Activated naive CD4-positive, alpha-beta T cell treated with anti-CD3 and anti-CD28 coated beads for 36 hours (primary cell): ENCODE results near the gene SDF4. TPM values are rescaled to one million over a fixed set of nuclear protein-coding genes. Genes with fewer than 3 reads are reported as not detected.
A peak's percentile ranks its signal among the peaks of the same experiment; 100 is the strongest.

Experiments
- CTCF ChIA-PET: fragments of 350-600 bp; sonication (Branson Sonifier 250); formaldehyde crosslinking; loops from one replicate; lab custom pipeline; 2021; ENCODE audit warnings: antibody characterized with exemption; lab: Charles Lee
- DNase-seq: peaks from one replicate; pipeline ENCODE4 v3.0.0-alpha.2; 2020
- H3K27ac Mint-ChIP-seq: one replicate; pipeline ENCODE4 v1.8.0; 2021; ENCODE audit warnings: mild to moderate bottlenecking, mixed read lengths
- H3K27me3 Mint-ChIP-seq: one replicate; pipeline ENCODE4 v1.8.0; 2021; ENCODE audit warnings: low read depth, mixed read lengths
- H3K36me3 Mint-ChIP-seq: one replicate; pipeline ENCODE4 v1.8.0; 2021; ENCODE audit warnings: low read depth, mixed read lengths
- H3K4me1 Mint-ChIP-seq: one replicate; pipeline ENCODE4 v1.8.0; 2021; ENCODE audit warnings: low read depth, mixed read lengths
- H3K4me3 Mint-ChIP-seq: one replicate; pipeline ENCODE4 v1.8.0; 2021; ENCODE audit warnings: mild to moderate bottlenecking, moderate library complexity, mixed read lengths
- H3K9me3 Mint-ChIP-seq: one replicate; pipeline ENCODE4 v1.8.0; 2021; ENCODE audit warnings: mixed read lengths
- intact Hi-C: fragments of 100-400 bp; cut with micrococcal nuclease; formaldehyde crosslinking; loops from one replicate; pipeline ENCODE4 v1.15.1; 2023
- microRNA-seq: library from miRNA; unstranded; fragments of <30 nt; microRNA quantifications from one replicate; pipeline ENCODE4 v1.2.0, GENCODE V29; 2022; ENCODE audit warnings: borderline microRNAs expressed, borderline replicate concordance
- total RNA-seq, 2 experiments: library from RNA; stranded (reverse); gene quantifications; one replicate each; pipeline ENCODE4 v1.2.3, GENCODE V29; 2021

SDF4 gene
- total RNA-seq, 2 experiments from 2014 or later = 74.7 to 79.5 TPM

GRCh38 chr1:1171161-1171545, 60.6 kb downstream of the SDF4 start:
- peaks cover 15% of the 10 kb centered on the region for H3K27me3 Mint-ChIP-seq
- H3K9me3 Mint-ChIP-seq = no peaks in the 10 kb centered on the region
- no peak overlapping the region for H3K4me3 Mint-ChIP-seq
- intact Hi-C loops = no loop called here
- H3K27ac Mint-ChIP-seq = no peak overlapping the region
- DNase-seq = no peak
- CTCF ChIA-PET = no interaction called here
- H3K4me1 Mint-ChIP-seq = peaks cover 15% of the 10 kb centered on the region
- H3K36me3 Mint-ChIP-seq = no peaks in the 10 kb centered on the region

DNA sequence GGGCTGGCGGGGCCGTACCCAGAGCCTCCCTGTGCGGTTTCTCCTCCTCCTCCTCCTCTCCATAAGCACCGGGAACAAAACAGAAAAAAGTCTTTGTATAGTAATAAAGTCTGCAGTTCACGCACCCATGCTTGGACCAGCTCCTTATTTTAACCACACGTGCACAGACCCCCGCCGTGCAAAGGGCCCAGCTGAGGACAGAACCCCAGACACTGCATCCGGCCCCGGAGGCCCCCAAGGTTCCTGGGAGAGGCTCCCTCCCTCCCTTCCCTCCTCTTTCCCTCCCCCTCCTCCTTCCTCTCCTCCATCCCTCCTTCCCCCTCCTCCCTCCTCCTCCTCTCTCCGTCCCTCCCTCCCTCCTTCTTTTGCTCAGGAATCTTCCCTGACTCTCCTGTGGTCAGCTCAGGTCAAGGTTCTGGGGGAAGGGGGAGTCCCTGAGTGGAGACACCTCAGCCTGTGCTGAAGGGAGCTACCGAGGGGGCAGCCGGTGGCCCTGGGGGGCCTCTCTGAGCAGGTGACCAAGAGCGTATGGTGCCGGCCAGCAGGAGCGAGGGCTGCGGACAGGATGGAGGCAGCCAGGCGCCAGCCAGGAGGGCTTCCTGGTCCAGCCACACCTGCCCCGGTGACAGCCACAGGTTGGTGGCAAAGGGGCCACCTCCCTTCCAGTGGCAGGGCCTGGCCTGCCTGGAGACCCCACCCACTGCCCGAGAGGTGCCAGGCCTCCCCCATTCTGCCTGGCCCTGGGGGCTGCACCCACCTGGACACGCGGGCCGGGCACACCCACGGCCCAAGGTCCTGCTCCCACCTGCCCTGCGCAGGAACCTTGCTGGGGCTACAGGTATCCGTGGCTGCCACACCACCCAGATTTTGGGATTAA, 61.3 kb downstream of the SDF4 start:
- CTCF ChIA-PET = interaction anchor here (1.0 kb wide), 1 partner anchor 50 kb away, joined by 3 read pairs; no protein-coding TSS in a partner anchor
- no peaks in the 10 kb centered on the region for H3K36me3 Mint-ChIP-seq
- H3K4me1 Mint-ChIP-seq = peaks cover 15% of the 10 kb centered on the region
- no peaks in the 10 kb centered on the region for H3K9me3 Mint-ChIP-seq
- intact Hi-C loops = no loop called here
- peaks cover 15% of the 10 kb centered on the region for H3K27me3 Mint-ChIP-seq
- no peak overlapping the region for H3K27ac Mint-ChIP-seq
- no peak overlapping the region for H3K4me3 Mint-ChIP-seq
- DNase-seq = no peak

- Mint-ChIP-seq H3K9me3 (no peaks in the 10 kb centered on the region), H3K27ac (no peak overlapping the region), H3K36me3 (no peaks in the 10 kb centered on the region), H3K4me1 (peaks cover 15% of the 10 kb centered on the region), H3K4me3 (no peak overlapping the region), H3K27me3 (peaks cover 15% of the 10 kb centered on the region)
- intact Hi-C loops = no loop called here
- DNase-seq = no peak
- CTCF ChIA-PET = interaction anchor here (1.0 kb wide), 1 partner anchor 49 kb away, joined by 3 read pairs; no protein-coding TSS in a partner anchor
Measured at GRCh38 chr1:1169429-1170214, 62.2 kb downstream of the SDF4 start.

- CTCF ChIA-PET = no interaction called here
- Mint-ChIP-seq H3K27me3 (peaks cover 15% of the 10 kb centered on the region), H3K36me3 (no peaks in the 10 kb centered on the region), H3K9me3 (no peaks in the 10 kb centered on the region), H3K27ac (no peak overlapping the region), H3K4me1 (peaks cover 13% of the 10 kb centered on the region), H3K4me3 (no peak overlapping the region)
- intact Hi-C loops = no loop called here
- no peak for DNase-seq
Measured at GRCh38 chr1:1168451-1169411, 63.1 kb downstream of the SDF4 start.

DNA sequence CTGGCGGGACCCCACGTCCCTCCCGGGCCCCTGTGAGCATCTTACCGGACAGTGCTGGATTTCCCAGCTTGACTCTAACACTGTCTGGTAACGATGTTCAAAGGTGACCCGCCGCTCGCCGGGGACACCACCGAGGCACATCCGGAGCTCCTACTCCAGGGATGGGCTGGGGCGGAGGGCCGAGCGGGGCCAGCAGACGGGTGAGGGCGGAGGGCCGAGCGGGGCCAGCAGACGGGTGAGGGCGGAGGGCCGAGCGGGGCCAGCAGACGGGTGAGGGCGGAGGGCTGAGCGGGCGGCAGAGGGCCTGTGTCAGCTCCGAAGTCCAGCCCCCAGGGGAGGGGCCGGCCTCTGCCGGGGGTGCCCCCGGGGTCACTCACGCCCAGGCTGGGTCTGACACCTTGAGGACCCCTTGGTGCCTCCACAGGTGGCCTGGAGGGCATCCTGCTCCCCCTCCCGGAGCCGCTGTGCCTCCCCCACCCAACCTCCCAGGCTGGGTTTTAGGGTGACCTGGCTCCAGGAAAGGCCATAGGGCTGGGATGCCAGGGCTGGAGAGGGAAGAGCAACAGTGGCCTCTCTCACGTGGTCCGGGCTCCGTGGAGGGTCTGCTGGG, 63.9 kb downstream of the SDF4 start:
- intact Hi-C loops = no loop called here
- Mint-ChIP-seq H3K4me3 (no peak overlapping the region), H3K36me3 (no peaks in the 10 kb centered on the region), H3K27me3 (peaks cover 15% of the 10 kb centered on the region), H3K27ac (no peak overlapping the region), H3K9me3 (no peaks in the 10 kb centered on the region), H3K4me1 (peaks cover 8% of the 10 kb centered on the region)
- no peak for DNase-seq
- CTCF ChIA-PET = no interaction called here

DNA sequence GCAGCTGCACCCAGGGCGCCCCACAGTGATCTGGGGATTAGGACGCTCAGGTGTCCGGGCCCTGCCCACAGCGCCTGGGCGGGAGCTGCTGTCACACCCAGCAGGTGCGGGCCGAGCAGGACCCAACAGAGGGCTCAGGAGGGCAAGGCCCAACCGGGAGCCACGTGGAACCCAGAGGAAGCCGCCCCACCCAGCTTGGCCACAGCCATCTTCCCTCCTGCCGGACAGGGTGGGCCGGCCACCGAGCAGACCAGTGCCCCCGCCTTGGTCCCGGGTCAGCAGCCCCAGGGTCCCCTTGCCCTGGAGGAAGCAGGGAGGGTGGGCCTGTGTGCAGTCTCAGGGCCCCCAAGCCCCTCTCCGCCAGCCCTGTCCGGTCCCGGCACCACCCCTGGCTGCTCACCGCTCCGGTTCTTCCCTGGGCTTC, 64.4 kb downstream of the SDF4 start:
- Mint-ChIP-seq H3K27ac (no peak overlapping the region), H3K36me3 (no peaks in the 10 kb centered on the region), H3K27me3 (peaks cover 13% of the 10 kb centered on the region), H3K4me1 (peaks cover 8% of the 10 kb centered on the region), H3K4me3 (no peak overlapping the region), H3K9me3 (no peaks in the 10 kb centered on the region)
- CTCF ChIA-PET = no interaction called here
- no peak for DNase-seq
- intact Hi-C loops = no loop called here

Small RNA genes within 50 kb of the gene (microRNA-seq; reads per million reads assigned to microRNA genes)
- gene MIR200A (4.4 reads per million), gene MIR200B (29.6 reads per million, percentile 43 among the genes with 10 or more reads in this experiment), gene MIR429 (2.2 reads per million)

Other genes starting within 250 kb of the SDF4 start
- gene PERM1, start 249.9 kb downstream of the SDF4 start, total RNA-seq = not detected
- 1 to 10 TPM; 4.1 to 4.7 TPM for gene HES4, start 231.9 kb downstream of the SDF4 start, total RNA-seq
- 100 to 1,000 TPM; 143 to 147 TPM for gene ISG15, start 218.5 kb downstream of the SDF4 start, total RNA-seq
- 10 to 100 TPM; 30.5 to 35.1 TPM for gene AGRN, start 211.9 kb downstream of the SDF4 start, total RNA-seq
- gene RNF223, start 157.7 kb downstream of the SDF4 start, total RNA-seq = not detected
- gene C1orf159, start 115.9 kb downstream of the SDF4 start, total RNA-seq = 10 to 100 TPM; 14.9 to 18.6 TPM
- gene TTLL10, start 58.1 kb downstream of the SDF4 start, total RNA-seq = not detected
- gene TNFRSF18, start 25.4 kb downstream of the SDF4 start, total RNA-seq = 10 to 100 TPM; 30.7 to 31.0 TPM
- gene TNFRSF4, start 17.8 kb downstream of the SDF4 start, total RNA-seq = 100 to 1,000 TPM; 107 to 110 TPM
- 1 to 10 TPM; 8.7 to 9.9 TPM for gene B3GALT6, start 236 bp upstream of the SDF4 start, total RNA-seq
- 1 to 10 TPM; 6.0 to 7.8 TPM for gene C1QTNF12, start 14.7 kb upstream of the SDF4 start, total RNA-seq
- gene UBE2J2, start 41.9 kb upstream of the SDF4 start, total RNA-seq = 10 to 100 TPM; 48.5 to 49.7 TPM
- 1 to 10 TPM; 5.6 to 7.6 TPM for gene SCNN1D, start 48.4 kb upstream of the SDF4 start, total RNA-seq
- gene ACAP3, start 75.9 kb upstream of the SDF4 start, total RNA-seq = 10 to 100 TPM; 24.1 to 25.3 TPM
- 10 to 100 TPM; 17.0 to 17.6 TPM for gene PUSL1, start 76.6 kb upstream of the SDF4 start, total RNA-seq
- 100 to 1,000 TPM; 117 to 118 TPM for gene INTS11, start 92.7 kb upstream of the SDF4 start, total RNA-seq
- 1 to 10 TPM; 5.6 to 5.7 TPM for gene CPTP, start 92.8 kb upstream of the SDF4 start, total RNA-seq
- gene TAS1R3, start 99.3 kb upstream of the SDF4 start, total RNA-seq = under 1 TPM; 0.10 to 0.14 TPM
- 10 to 100 TPM; 33.4 to 35.0 TPM for gene DVL1, start 117.4 kb upstream of the SDF4 start, total RNA-seq
- under 1 TPM; 0.54 to 0.57 TPM for gene MXRA8, start 126.6 kb upstream of the SDF4 start, total RNA-seq
- gene AURKAIP1, start 143.2 kb upstream of the SDF4 start, total RNA-seq = 100 to 1,000 TPM; 108 TPM
- 100 to 1,000 TPM in 1 of 2 experiments, 10 to 100 TPM in 1; 97.7 to 108 TPM for gene CCNL2, start 167.3 kb upstream of the SDF4 start, total RNA-seq
- gene MRPL20, start 175.3 kb upstream of the SDF4 start, total RNA-seq = 100 to 1,000 TPM; 103 to 107 TPM
- gene ANKRD65, start 189.3 kb upstream of the SDF4 start, total RNA-seq = not detected
- under 1 TPM; 0.72 to 0.74 TPM for gene VWA1, start 203.7 kb upstream of the SDF4 start, total RNA-seq
- gene ATAD3C, start 217.7 kb upstream of the SDF4 start, total RNA-seq = under 1 TPM; 0.42 to 0.57 TPM
- gene ATAD3B, start 239.8 kb upstream of the SDF4 start, total RNA-seq = 10 to 100 TPM; 32.7 to 38.7 TPM